HK-2 (cell line): ENCODE results near the gene CYP19A1.
"Not testable (repeated sequence)": the region's sequence is repeated elsewhere in the genome, so short reads cannot be mapped to it uniquely, and the experiment has no call there.

Experiments
- DNase-seq: peaks from one replicate; pipeline ENCODE4 v3.0.0-alpha.2; 2018; ENCODE audit not compliant: unreplicated experiment

Gene CYP19A1

DNA sequence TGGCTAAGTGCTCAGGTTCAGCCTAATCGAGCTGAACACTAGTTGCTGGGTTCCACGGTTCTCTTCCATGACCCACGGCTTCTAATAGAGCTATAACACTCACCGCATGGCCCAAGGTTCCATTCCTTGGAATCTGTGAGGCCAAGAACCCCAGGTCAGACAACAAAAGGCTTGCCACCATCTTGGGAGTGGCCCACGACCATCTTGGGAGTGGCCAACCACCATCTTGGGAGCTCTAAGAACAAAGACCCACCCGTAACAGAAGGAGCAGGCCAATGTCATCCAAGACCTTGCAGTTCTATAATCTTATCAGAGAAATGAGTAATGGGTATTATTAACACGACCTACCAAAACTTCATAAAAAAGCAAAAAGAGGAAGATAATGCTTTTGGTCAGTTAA is 77.3 kb downstream of the CYP19A1 start:
- not testable (repeated sequence) for DNase-seq

DNA sequence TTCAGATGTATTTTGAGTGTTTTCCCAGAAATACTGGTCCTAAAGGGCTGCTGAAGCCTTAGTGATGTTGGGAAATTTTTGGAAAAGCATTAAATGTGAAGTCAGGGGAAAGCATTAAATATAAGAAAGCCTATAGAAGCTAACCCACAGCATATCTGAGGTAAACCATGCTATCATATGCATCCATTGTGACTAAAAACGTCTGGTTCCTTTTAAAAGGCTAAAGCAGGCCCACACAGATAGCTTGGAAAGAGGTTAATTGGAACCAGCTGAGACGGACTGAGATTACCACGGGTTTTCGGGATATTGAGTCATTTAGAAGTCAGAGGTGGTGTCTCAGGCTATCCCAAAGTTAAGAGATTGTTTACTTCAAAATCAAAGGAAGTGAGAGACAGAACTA is 78.2 kb downstream of the CYP19A1 start:
- no peak for DNase-seq

DNA sequence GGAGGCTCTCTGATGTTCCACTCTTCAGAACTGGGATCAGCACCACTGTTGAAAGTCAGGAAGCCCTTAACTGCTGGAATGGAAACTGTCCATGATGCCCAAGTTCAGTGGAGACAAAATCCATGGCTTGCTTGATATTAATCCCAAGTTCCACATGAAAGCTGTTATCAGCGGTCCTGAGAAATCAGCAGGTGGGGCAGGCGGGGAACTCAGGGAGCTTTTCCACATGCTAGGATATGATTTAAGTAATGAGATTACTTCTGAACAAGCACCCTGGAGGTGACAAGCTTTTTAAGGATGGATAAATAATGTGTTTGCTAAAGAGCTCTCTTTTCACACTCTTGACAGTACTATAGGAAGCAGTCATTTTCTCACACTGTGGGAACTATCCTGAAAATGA is 82.9 kb downstream of the CYP19A1 start:
- no peak for DNase-seq

DNA sequence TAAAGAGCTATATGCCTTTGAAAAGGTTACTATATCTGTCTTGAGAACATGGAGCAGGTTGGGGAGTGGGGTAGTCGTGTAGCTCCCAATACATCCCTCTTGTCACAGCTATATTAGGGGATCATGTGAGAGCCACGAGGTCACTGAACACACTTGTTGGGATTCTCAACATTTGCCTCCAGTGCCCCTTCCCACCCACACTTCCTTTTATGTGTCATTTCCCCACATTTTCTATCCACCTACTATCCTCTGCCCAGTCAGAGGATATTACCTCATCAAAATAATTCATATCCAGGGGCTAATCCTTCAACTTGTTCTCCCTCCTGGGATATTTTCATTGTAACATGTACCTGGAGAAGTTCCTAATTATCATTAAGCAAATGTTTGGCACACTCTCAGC is 85.0 kb downstream of the CYP19A1 start:
- DNase-seq = no peak

DNA sequence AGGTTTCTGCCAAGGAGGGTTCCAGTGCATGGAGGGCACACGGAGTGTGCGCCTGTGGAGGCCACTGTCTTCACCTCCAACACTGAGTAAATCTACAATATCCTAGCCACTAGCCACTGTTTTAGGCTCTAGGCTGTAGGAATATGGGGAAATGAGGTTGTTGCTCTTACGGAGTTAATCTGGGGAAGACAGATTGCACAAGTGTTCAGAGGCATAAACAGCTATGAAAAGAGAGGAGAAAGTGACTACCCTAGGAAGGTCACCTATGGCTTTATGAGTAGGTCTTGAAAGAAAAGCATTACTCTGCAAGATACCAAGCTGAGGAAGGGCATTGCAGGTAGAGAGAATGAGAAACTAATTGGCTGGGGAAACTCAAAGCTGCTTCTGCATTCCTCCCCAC is 85.7 kb downstream of the CYP19A1 start:
- no peak for DNase-seq

DNA sequence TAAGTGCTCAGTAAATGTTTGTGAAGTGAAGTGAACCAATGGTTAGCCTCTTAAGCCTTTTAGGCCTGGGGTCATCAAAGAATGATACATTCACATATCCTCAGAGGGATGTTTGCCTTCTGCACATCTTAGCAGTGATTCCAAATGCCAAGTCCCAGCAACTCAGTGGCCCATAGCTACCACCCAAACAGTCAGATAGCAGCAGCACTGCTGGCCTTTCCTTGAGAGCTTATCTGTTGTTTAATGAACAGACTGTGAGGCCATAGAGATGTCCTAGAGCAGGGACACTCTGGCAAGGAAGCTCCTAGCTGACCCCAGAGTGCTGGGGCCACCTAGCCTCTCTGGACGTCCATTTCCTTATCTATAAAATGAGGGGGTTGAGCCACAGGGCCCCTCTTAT is 86.8 kb downstream of the CYP19A1 start:
- DNase-seq = no peak

DNA sequence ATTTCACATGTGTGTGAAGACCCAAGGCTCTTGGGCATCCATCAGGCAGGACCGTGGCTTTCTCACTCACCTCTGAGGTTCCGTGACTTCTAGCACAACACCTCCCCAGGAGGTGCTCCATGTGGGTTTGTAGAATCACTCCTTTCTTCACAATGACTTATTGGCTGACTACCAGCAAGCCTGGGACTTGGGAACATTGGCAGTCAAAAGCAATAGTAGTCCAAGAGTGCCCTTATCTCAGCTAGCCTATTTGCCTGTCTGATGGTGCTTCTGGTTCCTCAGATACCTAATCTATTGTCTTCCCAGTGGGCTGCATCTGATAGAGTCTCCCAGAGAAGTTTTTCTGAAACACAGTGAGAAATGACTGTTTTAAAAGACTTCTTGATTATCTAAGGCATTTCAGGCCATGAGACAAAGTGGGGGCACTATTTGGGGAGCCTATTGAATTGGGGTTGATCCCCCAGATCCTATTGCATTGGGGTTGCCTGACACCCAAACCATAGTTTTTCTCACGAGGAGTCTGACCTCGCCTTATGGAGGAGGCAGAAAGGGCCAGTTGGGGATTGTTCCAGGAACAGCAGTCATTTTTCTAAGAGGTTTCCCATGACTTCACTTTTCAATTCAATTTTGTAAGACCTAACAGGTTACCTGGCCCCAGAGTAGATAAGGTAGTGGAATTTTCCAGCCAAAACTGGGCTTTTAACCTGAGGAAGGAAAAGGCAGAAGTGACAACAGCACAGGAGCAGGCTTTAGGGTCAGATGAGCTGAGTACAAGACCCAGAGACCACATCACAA is 88.0 kb downstream of the CYP19A1 start:
- DNase-seq = no peak

DNA sequence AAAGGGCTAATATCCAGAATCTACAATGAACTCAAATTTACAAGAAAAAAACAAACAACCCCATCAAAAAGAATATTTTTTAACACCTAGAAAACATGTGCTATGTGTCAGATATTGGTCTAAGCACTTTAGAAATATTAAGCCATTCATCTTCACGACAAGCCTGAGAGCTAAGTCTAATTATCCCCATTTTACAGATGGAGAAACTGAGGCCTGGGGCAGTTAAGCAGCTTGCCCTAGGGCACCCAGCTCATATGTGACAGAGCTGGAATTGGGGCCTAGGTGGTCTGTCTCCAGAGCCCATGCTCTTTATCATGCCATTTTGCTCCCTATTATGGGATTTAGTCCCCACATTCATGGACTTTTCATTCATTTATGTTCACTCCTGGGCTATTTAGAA is 92.8 kb downstream of the CYP19A1 start:
- no peak for DNase-seq

DNA sequence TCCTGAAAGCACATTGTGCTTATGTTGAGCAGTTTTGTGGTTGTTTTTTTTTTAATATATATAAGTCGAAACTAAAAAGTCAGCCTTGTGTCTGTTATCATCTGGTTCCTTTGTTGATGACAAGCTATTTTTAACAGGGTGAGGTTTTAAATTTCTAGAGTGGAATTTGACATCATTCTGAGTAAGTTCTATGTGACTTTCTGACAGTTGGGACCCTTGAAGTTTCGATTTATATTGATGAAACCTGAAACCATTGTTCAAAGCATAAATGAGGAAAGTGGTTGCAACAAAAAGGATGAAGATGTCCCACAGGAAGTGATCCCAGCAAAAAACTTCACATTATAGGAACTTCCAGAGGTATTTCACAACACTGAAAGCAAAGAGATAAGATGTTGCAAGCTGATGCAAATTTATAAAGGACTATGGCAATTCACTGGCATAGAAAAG is 94.0 kb downstream of the CYP19A1 start:
- no peak for DNase-seq

DNA sequence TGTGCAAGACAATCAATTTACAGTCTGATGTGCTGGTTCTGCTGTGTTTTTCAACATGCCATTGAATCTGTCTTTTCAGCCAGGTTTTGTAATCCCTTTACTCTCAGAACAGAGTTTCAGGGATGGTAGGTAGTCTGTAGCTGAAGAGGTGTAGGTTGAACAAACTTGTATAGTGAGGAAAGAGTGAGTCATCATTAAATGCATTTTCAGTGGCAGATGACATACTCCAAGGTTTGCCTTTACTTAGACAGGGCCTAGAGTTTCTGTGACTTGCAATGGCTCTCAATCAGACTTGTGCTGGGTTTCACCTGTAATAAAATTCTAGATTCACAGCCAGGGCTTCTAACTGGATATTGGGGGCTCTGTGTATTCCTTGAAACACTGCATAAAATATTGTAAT is 94.6 kb downstream of the CYP19A1 start:
- DNase-seq = no peak

DNA sequence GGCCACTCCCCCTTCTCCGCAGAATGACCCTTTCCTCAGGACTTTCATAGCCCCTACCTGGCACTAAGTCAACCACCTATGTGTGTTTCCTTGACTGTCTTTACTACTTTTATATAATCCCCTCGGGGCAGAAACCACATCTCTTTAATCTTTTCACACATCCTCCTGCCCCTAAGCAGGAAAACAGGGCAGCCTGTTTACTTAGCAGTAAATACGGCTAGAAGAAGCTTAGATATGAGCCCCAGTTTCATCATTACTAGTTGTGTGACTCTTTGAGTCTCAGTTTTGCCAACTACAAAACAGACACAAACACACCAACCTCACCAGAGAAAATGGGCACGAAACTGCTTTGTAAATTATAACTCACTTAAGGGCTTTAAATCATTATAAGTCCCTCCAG is 98.3 kb downstream of the CYP19A1 start:
- DNase-seq = no peak

DNA sequence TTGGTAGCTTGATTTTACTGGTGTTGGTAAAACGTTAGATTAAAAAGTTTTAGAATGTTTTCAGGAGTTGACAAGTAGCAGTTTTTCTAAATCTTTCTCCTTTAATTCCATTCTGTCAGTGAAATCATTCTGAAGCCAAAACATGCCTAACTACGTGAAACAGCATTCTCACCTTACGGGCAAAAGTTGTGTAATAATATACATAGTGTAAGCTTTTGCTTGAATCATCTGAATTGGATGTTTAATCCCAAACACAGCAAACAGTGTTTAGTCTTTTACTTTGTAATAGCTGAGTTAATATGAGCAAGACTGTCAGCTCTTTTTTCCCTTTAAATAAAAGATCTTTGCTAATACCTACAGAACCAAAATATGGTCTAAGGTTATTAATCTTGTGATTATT is 100.6 kb downstream of the CYP19A1 start:
- no peak for DNase-seq

DNA sequence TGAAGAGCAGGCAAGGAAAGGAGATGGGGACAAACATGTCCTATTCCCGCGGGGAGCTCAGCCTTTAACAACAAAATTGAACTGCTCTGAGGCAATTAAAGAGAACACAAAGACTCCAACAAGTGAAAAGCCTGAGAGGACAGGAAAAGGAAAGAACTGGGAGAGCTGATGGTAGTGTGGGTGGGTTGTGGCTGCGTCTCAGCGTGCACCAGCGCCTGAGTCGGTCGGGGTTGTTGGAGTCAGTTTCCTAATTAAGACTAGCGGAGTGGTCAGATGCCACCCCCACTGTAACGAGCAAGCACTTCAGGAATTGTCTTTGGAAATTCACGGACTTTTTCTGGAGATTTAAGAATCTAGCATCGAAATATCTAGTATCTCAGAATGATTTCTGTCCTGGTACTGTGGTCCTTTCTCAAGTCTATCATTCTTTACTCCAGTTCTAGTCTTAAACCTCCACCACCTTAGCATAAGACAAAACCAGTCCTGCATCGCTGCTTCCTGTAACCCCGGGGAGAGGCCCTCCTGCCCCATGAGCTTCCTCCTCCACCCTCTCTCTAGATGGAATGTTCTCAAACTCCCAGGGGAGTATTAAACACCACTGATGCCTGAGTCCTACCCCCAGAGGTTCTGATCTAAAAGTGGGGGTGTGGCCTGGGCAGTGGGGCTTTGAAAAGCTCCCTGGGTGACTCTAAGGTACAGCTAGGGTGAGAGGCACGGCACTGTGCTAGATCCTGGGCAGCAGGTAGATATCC is 104.0 kb downstream of the CYP19A1 start:
- no peak for DNase-seq

DNA sequence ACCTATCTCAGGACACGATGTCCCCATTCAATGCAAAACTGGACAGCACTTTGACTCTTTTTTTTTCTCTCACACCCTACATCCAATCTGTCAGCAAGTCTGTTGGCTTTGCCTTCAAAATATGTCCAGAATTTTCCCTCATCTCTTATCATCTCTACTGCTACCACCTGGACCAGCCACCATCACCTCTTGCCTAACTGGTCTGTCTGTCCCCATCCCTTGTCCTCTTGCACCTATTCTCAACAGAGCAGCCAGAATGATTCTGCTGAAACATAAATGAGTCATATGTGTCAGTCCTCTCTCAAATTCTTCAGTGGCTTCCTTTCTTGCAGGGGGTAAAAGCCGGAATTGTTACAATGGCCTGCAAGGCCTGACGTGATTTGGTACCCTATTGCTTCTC is 105.8 kb downstream of the CYP19A1 start:
- DNase-seq = no peak

DNA sequence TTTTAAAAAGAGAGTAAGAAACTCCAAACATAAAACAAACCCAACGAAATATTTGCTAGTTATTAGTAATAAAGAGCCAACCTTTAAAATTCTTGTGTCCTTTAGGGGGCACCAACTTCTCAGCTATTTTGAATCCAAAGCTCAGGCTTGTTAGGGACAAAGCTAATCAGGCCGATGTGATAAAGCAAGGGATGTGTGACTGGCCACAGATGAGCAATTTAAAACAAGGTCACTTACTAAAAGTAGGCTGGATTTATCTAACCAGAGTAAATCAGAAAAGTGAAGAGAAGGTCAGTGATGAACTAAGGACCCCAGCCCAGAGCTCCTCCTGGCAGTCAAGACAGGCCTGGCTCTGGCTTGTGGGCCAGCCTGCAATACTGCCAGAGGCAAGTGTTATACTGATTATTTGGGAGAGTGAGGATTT is 108.5 kb downstream of the CYP19A1 start:
- no peak for DNase-seq

DNA sequence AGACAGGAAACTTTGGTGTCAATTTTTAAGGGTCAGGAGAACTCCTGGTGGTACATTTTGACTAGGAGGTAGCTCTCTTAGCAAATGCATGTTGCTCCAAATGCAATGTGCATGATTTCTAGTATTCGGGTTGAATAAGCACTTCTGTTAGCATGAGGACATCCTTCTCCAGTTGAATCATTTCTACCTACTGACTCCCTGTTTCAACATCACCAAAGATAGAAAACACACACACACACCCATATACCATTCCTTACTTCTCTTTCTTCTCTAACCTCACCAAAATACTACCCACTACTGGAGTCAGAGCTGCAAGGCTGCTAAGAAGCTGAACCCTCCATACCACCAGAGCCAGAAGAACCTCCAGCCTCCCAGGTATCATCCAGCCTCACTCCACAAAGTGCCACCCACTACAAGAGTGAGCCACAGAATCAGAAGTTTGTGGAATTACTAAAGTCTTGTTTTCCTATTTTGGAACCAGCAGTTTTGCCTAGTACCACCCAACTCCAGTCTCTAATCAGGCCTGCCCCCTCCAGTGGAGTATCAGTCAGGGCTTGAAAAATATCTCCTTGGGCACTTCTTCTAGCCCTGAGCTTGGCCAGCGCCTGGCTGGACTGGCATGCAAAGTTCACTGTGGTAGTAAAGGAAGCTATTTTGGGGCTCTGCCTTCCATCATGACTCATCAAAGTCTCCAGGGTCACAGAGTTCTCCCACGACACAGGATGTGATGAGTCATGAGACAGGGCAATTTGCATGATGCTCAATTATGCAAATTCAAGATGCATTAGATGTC is 110.3 kb downstream of the CYP19A1 start:
- DNase-seq = no peak

DNA sequence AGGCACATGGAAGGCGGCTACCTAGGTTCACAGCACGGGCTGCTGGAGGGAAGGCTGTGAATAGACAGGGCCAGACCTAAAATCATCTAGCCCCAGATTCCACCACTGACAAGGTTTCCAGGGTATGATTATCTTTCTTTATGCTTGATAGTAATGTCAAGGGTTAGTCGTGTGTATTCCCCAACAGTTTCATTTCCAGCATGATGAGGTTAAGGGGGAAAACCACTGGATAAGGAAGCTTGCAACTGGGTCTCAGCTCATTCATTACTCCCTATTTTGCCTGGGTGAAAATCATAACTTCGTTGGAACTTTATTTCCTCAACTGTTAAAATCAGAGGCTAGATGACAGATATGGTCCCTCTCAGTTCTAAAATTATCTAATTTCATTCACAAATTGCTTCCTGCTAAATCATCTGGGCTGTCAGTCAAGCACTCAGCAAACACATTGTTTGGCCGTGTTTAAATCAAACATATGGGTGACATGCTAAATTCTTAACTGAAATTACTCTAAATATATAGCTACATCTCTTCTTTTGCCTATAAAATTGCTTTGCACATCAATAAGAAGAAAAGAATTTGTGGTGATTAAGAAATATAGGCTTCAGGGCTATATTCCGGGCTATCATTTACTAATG is 111.7 kb downstream of the CYP19A1 start:
- no peak for DNase-seq

DNA sequence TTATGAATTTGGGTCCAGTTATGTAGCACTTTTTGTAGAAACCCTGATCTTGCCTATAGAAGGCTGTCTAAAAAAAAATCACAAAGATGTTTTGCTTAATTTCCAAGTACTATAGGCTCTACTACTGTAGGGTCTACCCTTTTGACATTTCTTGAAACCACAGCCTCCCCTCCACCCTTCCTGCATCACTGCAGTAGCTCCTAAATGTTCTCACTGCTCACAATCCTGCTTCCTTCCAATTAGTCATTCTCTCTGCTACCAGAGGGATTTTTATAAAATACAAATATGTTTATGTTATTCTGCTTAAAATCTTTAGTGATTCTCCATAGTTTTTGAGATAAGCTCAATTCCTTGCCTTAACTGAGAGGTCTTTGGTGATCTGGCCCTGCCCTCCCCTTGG is 114.0 kb downstream of the CYP19A1 start:
- no peak for DNase-seq

DNA sequence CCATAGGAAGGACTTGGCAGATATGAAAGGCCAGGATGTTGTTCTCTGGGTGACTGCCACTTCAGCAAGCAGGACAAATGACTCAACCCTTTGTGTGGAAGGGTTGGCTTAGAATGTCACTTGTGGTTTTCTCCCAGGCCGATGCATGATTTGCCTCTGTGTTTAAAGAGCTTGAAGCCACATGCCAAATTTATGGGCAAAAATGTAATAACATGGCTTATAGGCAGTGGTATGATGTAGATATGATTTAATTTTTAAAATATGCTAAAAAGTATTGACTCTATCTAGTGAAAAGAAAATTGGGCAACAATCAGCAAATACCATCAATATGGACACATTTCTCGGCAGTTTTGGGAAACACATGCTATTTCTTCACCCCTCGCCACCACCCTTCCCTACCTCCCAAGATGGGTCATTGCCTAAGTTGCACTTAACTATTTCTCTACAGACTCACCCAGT is 114.6 kb downstream of the CYP19A1 start:
- DNase-seq = no peak

DNA sequence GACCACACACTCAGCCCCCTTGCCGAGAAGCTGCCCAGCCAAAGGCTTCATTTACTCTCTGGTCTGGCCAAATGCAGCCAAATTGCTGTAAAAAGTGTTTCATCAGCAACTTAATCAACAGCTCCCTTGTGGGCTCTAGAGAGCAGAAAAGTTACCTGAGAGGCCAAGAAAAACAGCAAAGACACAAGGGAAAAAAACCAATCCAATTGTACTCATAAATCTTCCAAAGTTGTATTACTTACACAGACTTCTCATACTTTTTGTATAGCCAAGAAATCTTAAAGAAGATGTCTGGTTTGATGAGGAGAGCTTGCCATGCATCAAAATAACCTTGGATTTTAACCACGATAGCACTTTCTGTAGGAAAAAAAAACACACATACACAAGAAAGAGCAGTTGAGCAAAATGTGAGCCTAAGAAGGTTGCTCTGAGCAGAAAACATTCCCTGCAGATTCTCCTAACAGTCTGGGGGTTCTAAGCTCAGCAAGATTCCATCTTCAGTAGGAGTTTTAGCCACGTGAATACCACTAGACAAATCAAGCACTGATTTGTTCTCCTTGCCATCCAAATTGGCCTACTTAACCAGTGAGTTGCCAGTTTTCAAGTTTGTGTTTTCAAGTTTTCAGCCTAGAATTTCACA is 120.0 kb downstream of the CYP19A1 start:
- DNase-seq = no peak

DNA sequence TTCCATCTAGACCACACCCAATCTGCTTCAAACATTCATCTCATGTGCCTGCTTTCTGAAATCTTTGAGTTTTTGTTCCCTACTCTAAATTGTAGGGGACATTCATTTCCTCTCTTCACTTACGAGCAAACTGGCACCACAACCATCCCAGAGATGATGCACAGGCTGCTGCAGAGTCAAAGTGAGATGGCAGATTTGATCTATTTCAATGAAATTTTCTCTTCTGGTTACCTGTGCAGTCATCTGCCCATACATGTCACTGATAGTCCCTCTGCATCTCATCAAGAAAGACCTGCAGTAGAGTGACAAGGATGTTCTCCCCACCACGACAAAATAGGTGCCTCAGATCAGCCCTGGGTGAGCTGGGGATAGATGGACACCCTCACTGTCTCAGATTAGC is 125.5 kb downstream of the CYP19A1 start:
- DNase-seq = no peak
